Effector memory CD4-positive, alpha-beta T cell (primary cell): ENCODE measurements around the gene GNA15.
A peak's percentile ranks its signal among the peaks of the same experiment; 100 is the strongest.

Source experiments
- DNase-seq, 3 donors: peaks; one replicate each; pipeline ENCODE4 v3.0.0-alpha.2; 2020
- H3K27ac ChIP-seq: 2 replicates; pipeline ENCODE4 v1.7.0; 2013; ENCODE audit warnings: mild to moderate bottlenecking, low read length, moderate library complexity; ENCODE audit not compliant: insufficient read depth, poor library complexity, severe bottlenecking
- H3K27me3 ChIP-seq: replicated peaks from 2 replicates; pipeline ENCODE4 v1.7.0; 2013; ENCODE audit warnings: mild to moderate bottlenecking, low read length; ENCODE audit not compliant: insufficient read depth, control insufficient read depth, poor library complexity, severe bottlenecking
- H3K36me3 ChIP-seq: 2 replicates; pipeline ENCODE4 v1.7.0; 2013; ENCODE audit warnings: mild to moderate bottlenecking, low read length, moderate library complexity; ENCODE audit not compliant: control insufficient read depth, insufficient read depth
- H3K4me1 ChIP-seq: 2 replicates; pipeline ENCODE4 v1.7.0; 2013; ENCODE audit warnings: low read length, mild to moderate bottlenecking; ENCODE audit not compliant: control insufficient read depth, insufficient read depth, poor library complexity, severe bottlenecking
- H3K4me3 ChIP-seq: 2 replicates; pipeline ENCODE4 v1.7.0; 2013; ENCODE audit warnings: low read length, low read depth, mild to moderate bottlenecking; ENCODE audit not compliant: insufficient read depth, poor library complexity, severe bottlenecking
- H3K9me3 ChIP-seq: 2 replicates; pipeline ENCODE4 v1.7.0; 2013; ENCODE audit warnings: mild to moderate bottlenecking, low read length, moderate library complexity; ENCODE audit not compliant: control insufficient read depth

The GNA15 gene

GRCh38 chr19:3175781-3176714, 40.2 kb downstream of the GNA15 start:
- Histone ChIP-seq H3K4me1 (peaks cover 15% of the 10 kb centered on the region), H3K9me3 (no peaks in the 10 kb centered on the region), H3K36me3 (peaks cover 6% of the 10 kb centered on the region), H3K4me3 (peak overlapping the region; percentile 31), H3K27ac (peak overlapping the region; percentile 86), H3K27me3 (no peaks in the 10 kb centered on the region)
- DNase-seq = peak; percentile 25 to 42 (median 29)

GRCh38 chr19:3176715-3177501, 41.1 kb downstream of the GNA15 start:
- H3K4me3 ChIP-seq = peak overlapping the region; percentile 31
- no peaks in the 10 kb centered on the region for H3K27me3 ChIP-seq
- peaks cover 8% of the 10 kb centered on the region for H3K36me3 ChIP-seq
- peak; percentile 51 to 71 (median 64) for DNase-seq
- H3K9me3 ChIP-seq = no peaks in the 10 kb centered on the region
- H3K4me1 ChIP-seq = peaks cover 19% of the 10 kb centered on the region
- peak overlapping the region; percentile 86 for H3K27ac ChIP-seq

- Histone ChIP-seq H3K9me3 (no peaks in the 10 kb centered on the region), H3K4me1 (peaks cover 29% of the 10 kb centered on the region), H3K36me3 (peaks cover 8% of the 10 kb centered on the region), H3K27ac (peak within 1 kb of the TSS; percentile 86), H3K27me3 (no peaks in the 10 kb centered on the region), H3K4me3 (peak within 1 kb of the TSS; percentile 96)
- DNase-seq = peak; percentile 39 to 62 (median 61)
Measured at GRCh38 chr19:3178377-3178972, 42.6 kb downstream of the GNA15 start, which contains the start of gene S1PR4. Gene S1PR4, plus strand, starts transcription at chr19:3178769. Its CDS starts 24 bp downstream, at chr19:3178793.

- Histone ChIP-seq H3K9me3 (no peaks in the 10 kb centered on the region), H3K4me3 (peak overlapping the region; percentile 96), H3K36me3 (peaks cover 8% of the 10 kb centered on the region), H3K27me3 (no peaks in the 10 kb centered on the region), H3K4me1 (peaks cover 31% of the 10 kb centered on the region), H3K27ac (peak overlapping the region; percentile 85)
- no peak for DNase-seq
Measured at GRCh38 chr19:3178973-3179738, 43.3 kb downstream of the GNA15 start.

GRCh38 chr19:3179739-3180293, 44.0 kb downstream of the GNA15 start:
- H3K9me3 ChIP-seq = no peaks in the 10 kb centered on the region
- H3K27ac ChIP-seq = peak overlapping the region; percentile 85
- no peak for DNase-seq
- peak overlapping the region; percentile 96 for H3K4me3 ChIP-seq
- peaks cover 8% of the 10 kb centered on the region for H3K36me3 ChIP-seq
- H3K4me1 ChIP-seq = peaks cover 38% of the 10 kb centered on the region
- H3K27me3 ChIP-seq = no peaks in the 10 kb centered on the region

GRCh38 chr19:3183721-3184641, 48.1 kb downstream of the GNA15 start:
- Histone ChIP-seq H3K9me3 (no peaks in the 10 kb centered on the region), H3K27ac (no peak overlapping the region), H3K4me1 (peaks cover 57% of the 10 kb centered on the region)

GRCh38 chr19:3184847-3185460, 49.1 kb downstream of the GNA15 start:
- Histone ChIP-seq H3K9me3 (no peaks in the 10 kb centered on the region), H3K4me3 (peak overlapping the region; percentile 77), H3K4me1 (peaks cover 63% of the 10 kb centered on the region), H3K36me3 (peaks cover 8% of the 10 kb centered on the region), H3K27ac (peak overlapping the region; percentile 75), H3K27me3 (no peaks in the 10 kb centered on the region)
- peak in 2 of 3 donors; percentile 36 to 68 for DNase-seq

More at GRCh38 chr19:3183721-3184641, 48.1 kb downstream of the GNA15 start:
- no peaks in the 10 kb centered on the region for H3K27me3 ChIP-seq
- no peak overlapping the region for H3K4me3 ChIP-seq
- peaks cover 8% of the 10 kb centered on the region for H3K36me3 ChIP-seq
- DNase-seq = no peak

- Histone ChIP-seq H3K4me3 (peak within 1 kb of the TSS; percentile 77), H3K4me1 (peaks cover 63% of the 10 kb centered on the region), H3K27me3 (no peaks in the 10 kb centered on the region), H3K36me3 (peaks cover 7% of the 10 kb centered on the region), H3K9me3 (no peaks in the 10 kb centered on the region), H3K27ac (peak within 1 kb of the TSS; percentile 75)
- peak; percentile 82 to 90 (median 89) for DNase-seq
Measured at GRCh38 chr19:3185461-3186159, 49.8 kb downstream of the GNA15 start, which contains the start of gene NCLN. Gene NCLN, plus strand, starts transcription at chr19:3185930. Its CDS starts 101 bp downstream, at chr19:3186031.
